Nephron progenitor cell (in vitro differentiated cells): ENCODE data around the gene PRKAG2.

ENCODE experiments used
- DNase-seq: peaks from one replicate; pipeline ENCODE4 v3.0.0; 2021
- H3K27ac Mint-ChIP-seq: 2 replicates; pipeline ENCODE4 v1.8.0; 2021; ENCODE audit warnings: mild to moderate bottlenecking, moderate library complexity, mixed read lengths
- H3K27me3 Mint-ChIP-seq: 2 replicates; pipeline ENCODE4 v1.8.0; 2021; ENCODE audit warnings: mild to moderate bottlenecking, low read depth, mixed read lengths; ENCODE audit not compliant: poor library complexity
- H3K36me3 Mint-ChIP-seq: 2 replicates; pipeline ENCODE4 v1.8.0; 2021; ENCODE audit warnings: low read depth, mixed read lengths
- H3K4me1 Mint-ChIP-seq: 2 replicates; pipeline ENCODE4 v1.8.0; 2021; ENCODE audit warnings: mixed read lengths
- H3K4me3 Mint-ChIP-seq: 2 replicates; pipeline ENCODE4 v1.8.0; 2021; ENCODE audit warnings: mild to moderate bottlenecking, moderate library complexity, mixed read lengths
- H3K9me3 Mint-ChIP-seq: 2 replicates; pipeline ENCODE4 v1.8.0; 2021; ENCODE audit warnings: mild to moderate bottlenecking, moderate library complexity, mixed read lengths
- TF ChIP-seq, protein P1 (sequence below): fragments of 200-600 bp; sonication (generic); IDR thresholded peaks from 2 replicates; pipeline ENCODE4 v1.5.0; 2021; ENCODE audit warnings: antibody characterized with exemption

PRKAG2 gene

DNA sequence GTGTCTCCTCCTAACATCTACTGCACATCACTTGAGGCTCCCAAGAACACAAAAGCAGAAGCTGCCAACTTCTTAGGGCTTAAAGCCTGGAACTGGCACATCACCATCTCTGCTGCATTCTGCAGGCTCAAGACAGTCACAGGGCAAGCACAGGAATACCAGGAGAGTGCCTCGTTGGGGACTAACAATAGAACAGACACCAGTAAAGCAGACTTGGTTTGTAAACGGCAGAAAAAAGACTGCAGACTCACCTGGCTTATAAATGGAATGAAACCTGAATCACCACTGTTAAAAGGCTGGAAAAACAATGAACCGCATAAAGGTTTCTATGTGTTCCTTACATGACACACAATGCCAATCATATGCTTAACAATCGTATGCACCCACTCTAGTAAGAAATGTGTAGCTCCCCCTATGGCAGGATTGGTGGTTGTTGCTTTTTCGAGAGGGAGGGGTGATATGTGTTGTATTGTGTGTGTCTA, 370.0 kb downstream of the PRKAG2 start:
- peaks cover 13% of the 10 kb centered on the region for H3K9me3 Mint-ChIP-seq
- H3K27ac Mint-ChIP-seq: no peak overlapping the region
- no peak for DNase-seq
- no peak overlapping the region for H3K4me3 Mint-ChIP-seq
- peaks cover 35% of the 10 kb centered on the region for H3K36me3 Mint-ChIP-seq
- H3K4me1 Mint-ChIP-seq: peaks cover 40% of the 10 kb centered on the region
- no peaks in the 10 kb centered on the region for H3K27me3 Mint-ChIP-seq
- TF ChIP-seq, protein P1, sequence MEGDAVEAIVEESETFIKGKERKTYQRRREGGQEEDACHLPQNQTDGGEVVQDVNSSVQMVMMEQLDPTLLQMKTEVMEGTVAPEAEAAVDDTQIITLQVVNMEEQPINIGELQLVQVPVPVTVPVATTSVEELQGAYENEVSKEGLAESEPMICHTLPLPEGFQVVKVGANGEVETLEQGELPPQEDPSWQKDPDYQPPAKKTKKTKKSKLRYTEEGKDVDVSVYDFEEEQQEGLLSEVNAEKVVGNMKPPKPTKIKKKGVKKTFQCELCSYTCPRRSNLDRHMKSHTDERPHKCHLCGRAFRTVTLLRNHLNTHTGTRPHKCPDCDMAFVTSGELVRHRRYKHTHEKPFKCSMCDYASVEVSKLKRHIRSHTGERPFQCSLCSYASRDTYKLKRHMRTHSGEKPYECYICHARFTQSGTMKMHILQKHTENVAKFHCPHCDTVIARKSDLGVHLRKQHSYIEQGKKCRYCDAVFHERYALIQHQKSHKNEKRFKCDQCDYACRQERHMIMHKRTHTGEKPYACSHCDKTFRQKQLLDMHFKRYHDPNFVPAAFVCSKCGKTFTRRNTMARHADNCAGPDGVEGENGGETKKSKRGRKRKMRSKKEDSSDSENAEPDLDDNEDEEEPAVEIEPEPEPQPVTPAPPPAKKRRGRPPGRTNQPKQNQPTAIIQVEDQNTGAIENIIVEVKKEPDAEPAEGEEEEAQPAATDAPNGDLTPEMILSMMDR: no peak
